H1 (cell line): ENCODE data around the gene LRPAP1. TPM values are rescaled to one million over a fixed set of nuclear protein-coding genes. Genes with fewer than 3 reads are reported as not detected.

Experiments used
- CTCF ChIA-PET: fragments of 300-600 bp; sonication (Branson Sonifier 250); formaldehyde crosslinking; loops from one replicate; lab custom pipeline; 2021; ENCODE audit not compliant: partially characterized antibody; lab: Charles Lee
- POLR2A ChIA-PET: fragments of 300-600 bp; sonication (Branson Sonifier 250); formaldehyde crosslinking; loops from one replicate; lab custom pipeline; 2021; ENCODE audit warnings: inconsistent platforms; ENCODE audit not compliant: partially characterized antibody; lab: Charles Lee
- DNase-seq, 2 experiments: peaks; one replicate each; pipeline versions ENCODE4 v3.0.0 to v3.0.0-alpha.2; 2010 to 2022; ENCODE audit warnings: low spot score in 2 of 2, low read depth in 1 of 2, mixed read lengths in 1 of 2
- FAIRE-seq: peaks from 2 replicates; lab custom pipeline; 2011; peaks lifted over from hg19 to GRCh38; lab: Jason Lieb, UNC
- H2AFZ ChIP-seq: 2 replicates; pipeline ENCODE4 v1.8.1; 2012; ENCODE audit warnings: low read length, inconsistent platforms
- H2AK5ac ChIP-seq: 2 replicates; pipeline ENCODE4 v1.6.1; 2013; ENCODE audit warnings: low read depth, low read length
- H2BK120ac ChIP-seq: replicated peaks from 2 replicates; pipeline ENCODE3; 2013; ENCODE audit warnings: low read depth, low read length, inconsistent platforms
- H2BK12ac ChIP-seq: 2 replicates; pipeline ENCODE4 v1.6.1; 2013; ENCODE audit warnings: low read depth, low read length
- H2BK15ac ChIP-seq: 2 replicates; pipeline ENCODE4 v1.6.1; 2013; ENCODE audit warnings: low read length
- H2BK20ac ChIP-seq: 2 replicates; pipeline ENCODE4 v1.6.1; 2013; ENCODE audit warnings: low read length
- H2BK5ac ChIP-seq: 2 replicates; pipeline ENCODE4 v1.6.1; 2013; ENCODE audit warnings: low read depth, low read length
- H3K14ac ChIP-seq: 2 replicates; pipeline ENCODE4 v1.6.1; 2013; ENCODE audit warnings: inconsistent platforms; ENCODE audit not compliant: insufficient read length
- H3K18ac ChIP-seq: 2 replicates; pipeline ENCODE4 v1.6.1; 2013; ENCODE audit warnings: low read length; ENCODE audit errors: extremely low read depth
- H3K23ac ChIP-seq: 2 replicates; pipeline ENCODE4 v1.6.1; 2013; ENCODE audit warnings: inconsistent platforms; ENCODE audit not compliant: insufficient read length
- H3K23me2 ChIP-seq: 2 replicates; pipeline ENCODE4 v1.6.1; 2013; ENCODE audit warnings: low read depth, low read length
- H3K27ac ChIP-seq: 2 replicates; pipeline ENCODE4 v1.6.1; 2011; ENCODE audit warnings: low read depth, low read length, inconsistent platforms
- H3K27me3 ChIP-seq, 4 experiments: replicated peaks in 1 of 4; 1 replicate in 1 of 4; 2 replicates in 3 of 4; pipeline versions ENCODE4 v1.6.1 to v1.8.1; 2011 to 2013; ENCODE audit warnings: low read length in 3 of 4, mild to moderate bottlenecking in 3 of 4, inconsistent platforms in 2 of 4, mixed read lengths in 2 of 4, moderate library complexity in 1 of 4; ENCODE audit not compliant: control insufficient read depth in 3 of 4, insufficient read depth in 3 of 4; ENCODE audit errors: extremely low read depth in 1 of 4
- H3K36me3 ChIP-seq, 4 experiments: 2 replicates each; pipeline versions ENCODE4 v1.6.1 to v1.8.1; 2011 to 2013; ENCODE audit warnings: mild to moderate bottlenecking in 4 of 4, low read length in 3 of 4, moderate library complexity in 2 of 4, control low read depth in 1 of 4, inconsistent platforms in 1 of 4; ENCODE audit not compliant: insufficient read depth in 4 of 4, control insufficient read depth in 2 of 4
- H3K4ac ChIP-seq: replicated peaks from 2 replicates; pipeline ENCODE3; 2013; ENCODE audit warnings: low read length, low read depth, mixed read lengths, inconsistent platforms; ENCODE audit not compliant: insufficient read length
- H3K4me1 ChIP-seq, 4 experiments: replicated peaks in 1 of 4; 1 replicate in 1 of 4; 2 replicates in 3 of 4; pipeline versions ENCODE4 v1.6.1 to v1.8.1; 2011 to 2013; ENCODE audit warnings: low read length in 3 of 4, inconsistent platforms in 2 of 4, mixed read lengths in 1 of 4; ENCODE audit not compliant: insufficient read depth in 4 of 4, control insufficient read depth in 3 of 4
- H3K4me2 ChIP-seq, 2 experiments: 2 replicates each; pipeline versions ENCODE4 v1.6.1 to v1.8.1; 2011 to 2013; ENCODE audit warnings: low read depth in 2 of 2, low read length in 2 of 2, control low read depth in 1 of 2, inconsistent platforms in 1 of 2, mild to moderate bottlenecking in 1 of 2; ENCODE audit not compliant: insufficient read depth in 1 of 2
- H3K4me3 ChIP-seq, 4 experiments: fragments of 200-600, 300-600 bp in 1 of 4; sonication (generic), shearing (Covaris generic), sonication (Bioruptor Twin) in 1 of 4; 2 replicates each; pipeline versions ENCODE4 v1.5.1 to v1.8.1; 2011 to 2016; ENCODE audit warnings: low read length in 4 of 4, low read depth in 3 of 4, control low read depth in 2 of 4, inconsistent platforms in 2 of 4, mild to moderate bottlenecking in 2 of 4, mixed read lengths in 1 of 4, moderate library complexity in 1 of 4; ENCODE audit not compliant: insufficient read depth in 2 of 4; ENCODE audit errors: extremely low read depth in 1 of 4
- H3K56ac ChIP-seq: replicated peaks from 2 replicates; pipeline ENCODE3; 2013; ENCODE audit warnings: low read depth, mild to moderate bottlenecking, mixed read lengths, low read length, inconsistent platforms; ENCODE audit not compliant: insufficient read length
- H3K79me1 ChIP-seq: 2 replicates; pipeline ENCODE4 v1.6.1; 2013; ENCODE audit warnings: low read depth, low read length, control low read depth
- H3K79me2 ChIP-seq, 2 experiments: 2 replicates each; pipeline versions ENCODE4 v1.6.1 to v1.8.1; 2012 to 2013; ENCODE audit warnings: low read length in 2 of 2, mild to moderate bottlenecking in 2 of 2, inconsistent platforms in 1 of 2; ENCODE audit not compliant: insufficient read depth in 2 of 2, control insufficient read depth in 1 of 2
- H3K9ac ChIP-seq, 4 experiments: replicated peaks in 1 of 4; 1 replicate in 1 of 4; 2 replicates in 3 of 4; pipeline versions ENCODE4 v1.6.1 to v1.8.1; 2011 to 2013; ENCODE audit warnings: low read depth in 3 of 4, low read length in 3 of 4, control low read depth in 2 of 4, mild to moderate bottlenecking in 2 of 4, moderate library complexity in 2 of 4, inconsistent platforms in 1 of 4; ENCODE audit errors: extremely low read depth in 1 of 4
- H3K9me3 ChIP-seq, 2 experiments: 2 replicates each; pipeline versions ENCODE4 v1.6.1 to v1.8.1; 2012 to 2013; ENCODE audit warnings: mild to moderate bottlenecking in 2 of 2, moderate library complexity in 2 of 2, control low read depth in 1 of 2, inconsistent platforms in 1 of 2, low read depth in 1 of 2, low read length in 1 of 2, mixed read lengths in 1 of 2; ENCODE audit not compliant: insufficient read depth in 2 of 2
- H4K20me1 ChIP-seq, 2 experiments: replicated peaks in 1 of 2; 2 replicates each; pipeline versions ENCODE3 to v1.8.1; 2011 to 2013; ENCODE audit warnings: inconsistent platforms in 2 of 2, low read length in 2 of 2, mild to moderate bottlenecking in 1 of 2; ENCODE audit not compliant: insufficient read depth in 2 of 2, control insufficient read depth in 1 of 2
- H4K5ac ChIP-seq: 2 replicates; pipeline ENCODE4 v1.6.1; 2013; ENCODE audit warnings: low read length, low read depth, mixed read lengths, inconsistent platforms; ENCODE audit not compliant: insufficient read length
- H4K8ac ChIP-seq: 2 replicates; pipeline ENCODE4 v1.8.0; 2013; ENCODE audit warnings: mild to moderate bottlenecking, moderate library complexity, low read length, inconsistent platforms; ENCODE audit not compliant: insufficient read depth; ENCODE audit errors: extremely low read depth
- H4K91ac ChIP-seq: replicated peaks from 2 replicates; pipeline ENCODE3; 2013; ENCODE audit warnings: low read length, mixed read lengths, inconsistent platforms; ENCODE audit not compliant: insufficient read length
- CEBPB ChIP-seq: IDR thresholded peaks from 2 replicates; pipeline ENCODE4 v1.6.1; 2012; ENCODE audit warnings: low read depth, low read length
- CTBP2 ChIP-seq: IDR thresholded peaks from 2 replicates; pipeline ENCODE4 v1.7.0; 2011; ENCODE audit warnings: borderline replicate concordance, mild to moderate bottlenecking, moderate library complexity, mixed read lengths, low read length; ENCODE audit not compliant: insufficient read depth, insufficient read length
- EGR1 ChIP-seq: IDR thresholded peaks from 2 replicates; pipeline ENCODE4 v1.6.1; 2011; ENCODE audit warnings: low read depth, low read length, borderline replicate concordance
- HDAC2 ChIP-seq, 2 experiments: fragments of 300-600 bp in 1 of 2; sonication (generic) in 1 of 2; IDR thresholded peaks; 2 replicates each; pipeline ENCODE4 v1.6.1; 2011 to 2012; ENCODE audit warnings: low read depth in 2 of 2, low read length in 2 of 2, mild to moderate bottlenecking in 2 of 2, moderate library complexity in 2 of 2, borderline replicate concordance in 1 of 2, inconsistent platforms in 1 of 2
- HDAC6 ChIP-seq: IDR thresholded peaks from one replicate; pipeline ENCODE4 v1.7.1; 2012; ENCODE audit warnings: low read depth, mild to moderate bottlenecking, inconsistent platforms, low read length, moderate library complexity
- KDM1A ChIP-seq: fragments of 200-600, 300-600 bp; sonication (generic); IDR thresholded peaks from 2 replicates; pipeline ENCODE4 v1.7.1; 2016; ENCODE audit warnings: mild to moderate bottlenecking, low read length, borderline replicate concordance
- KDM4A ChIP-seq: IDR thresholded peaks from one replicate; pipeline ENCODE4 v1.7.1; 2012; ENCODE audit warnings: low read depth, mild to moderate bottlenecking, moderate library complexity, low read length, inconsistent platforms; ENCODE audit not compliant: severe bottlenecking
- RAD21 ChIP-seq, 2 experiments: IDR thresholded peaks in 1 of 2; conservative IDR thresholded peaks in 1 of 2; 2 replicates each; pipeline ENCODE4 v1.6.1; 2011; ENCODE audit warnings: low read depth in 2 of 2, low read length in 2 of 2, improper control_type of control experiment in 1 of 2, inconsistent platforms in 1 of 2, mild to moderate bottlenecking in 1 of 2, moderate library complexity in 1 of 2
- SP1 ChIP-seq: IDR thresholded peaks from 2 replicates; pipeline ENCODE4 v1.6.1; 2011; ENCODE audit warnings: low read depth, low read length
- YY1 ChIP-seq: IDR thresholded peaks from 2 replicates; pipeline ENCODE4 v1.6.1; 2011; ENCODE audit warnings: low read depth, mild to moderate bottlenecking, low read length
- WGBS, 2 experiments: shearing (Covaris generic) in 1 of 2; methylation state at CpG; one replicate each; pipeline versions ENCODE4 v1.1.6 to v1.1.7; 2013 to 2015; ENCODE audit warnings: low lambda C conversion rate in 2 of 2, mixed read lengths in 2 of 2, inconsistent platforms in 1 of 2, low coverage in 1 of 2, missing lambda C conversion rate in 1 of 2; ENCODE audit not compliant: insufficient replicate concordance in 2 of 2, insufficient coverage in 1 of 2, insufficient read length in 1 of 2; ENCODE audit errors: extremely low coverage in 1 of 2, missing lambda C conversion rate in 1 of 2; 5-methylcytosine and 5-hydroxymethylcytosine counted together
- polyA plus RNA-seq, 7 experiments: library from polyadenylated mRNA; depleted of rRNA in 3 of 7; stranded (reverse) in 5 of 7; unstranded in 2 of 7; fragments of >200 nt in 5 of 7; fragments of 200-250 nt in 2 of 7; gene quantifications; 1 replicate in 5 of 7; 2 replicates in 1 of 7; 4 replicates in 1 of 7; pipeline versions ENCODE4 v1.2.1 to v1.2.3, GENCODE V29; 2011 to 2013; ENCODE audit warnings: missing spikeins in 2 of 7, mixed read lengths in 2 of 7
- total RNA-seq: library from RNA; stranded (reverse); fragmentation: NEBNext Ultra II Directional; extraction: Animal tissue kit (Norgen Biotek cat#: 25700); gene quantifications from 2 replicates; pipeline ENCODE4 v1.2.1, GENCODE V29; 2021
- TF ChIP-seq, protein P1 (sequence below): IDR thresholded peaks from 2 replicates; pipeline ENCODE4 v1.6.1; 2012; ENCODE audit warnings: inconsistent platforms

LRPAP1 gene
- total and polyA plus RNA-seq, 2 of the 8 experiments (the other 6 are each of a cell fraction or from before 2014, with no cell fraction given), result 31.1 to 101 TPM

DNA sequence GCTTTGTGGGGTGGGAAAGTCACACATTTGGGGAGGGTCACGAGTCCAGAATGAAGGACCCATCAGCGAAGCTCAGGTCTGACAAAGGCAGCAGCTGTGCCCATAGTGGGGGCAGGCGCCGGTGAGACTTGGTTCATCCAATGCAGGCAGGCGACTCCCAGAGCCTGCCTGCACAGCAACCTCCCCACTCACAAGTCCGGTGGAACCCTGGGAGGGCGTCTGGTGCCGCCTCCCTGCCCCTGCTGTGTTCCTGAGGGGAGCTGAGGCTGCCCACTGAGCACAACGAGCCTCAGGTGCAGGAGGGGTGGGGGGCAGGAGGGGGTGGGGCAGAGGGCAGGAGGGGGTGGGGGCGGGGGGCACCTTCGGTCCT is 13.7 kb downstream of the LRPAP1 start:
- WGBS, 2 experiments, result 92% methylated on average over 8 of the region's 11 CpGs; no CpG with 5 or more reads in 1 of the 2 experiments
- no peaks in the 10 kb centered on the region for H3K9me3 ChIP-seq
- H3K27me3 ChIP-seq, result no peaks in the 10 kb centered on the region
- H3K23me2 ChIP-seq, result no peaks in the 10 kb centered on the region
- peaks cover 4 to 38% of the 10 kb centered on the region in 2 experiments for H4K20me1 ChIP-seq
- no peak overlapping the region for H2BK20ac ChIP-seq
- no peak overlapping the region for H3K14ac ChIP-seq
- CTCF ChIA-PET, result interaction anchor here (0.9 to 1.2 kb wide), 3 partner anchors 13 to 265 kb away, joined by 3 read pairs; no protein-coding TSS in a partner anchor
- no peak overlapping the region for H3K56ac ChIP-seq
- no peak overlapping the region for H4K91ac ChIP-seq
- H3K36me3 ChIP-seq, result peaks cover 17 to 68% (median 39%) of the 10 kb centered on the region in 4 experiments; a peak in 7 of 8 replicates
- H2BK12ac ChIP-seq, result no peak overlapping the region
- no peak overlapping the region for H2BK5ac ChIP-seq
- no peak overlapping the region for H2AFZ ChIP-seq
- H3K4me2 ChIP-seq, result no peak overlapping the region
- H3K79me1 ChIP-seq, result no peaks in the 10 kb centered on the region
- 0 out of 7 replicates have a peak, but pooled peaks cover 0 to 2% (median under 1%) of the 10 kb centered on the region in 4 experiments for H3K4me1 ChIP-seq
- H4K8ac ChIP-seq, result no peak overlapping the region
- H3K9ac ChIP-seq, result no peak overlapping the region
- H2BK120ac ChIP-seq, result no peak overlapping the region
- no peak for DNase-seq
- no peak for FAIRE-seq
- H3K79me2 ChIP-seq, result no peaks in the 10 kb centered on the region
- POLR2A ChIA-PET, result interaction anchor here (2.3 kb wide), 1 partner anchor 13 kb away, joined by 9 read pairs; no protein-coding TSS in a partner anchor
- no peak overlapping the region for H3K4me3 ChIP-seq
- H2AK5ac ChIP-seq, result no peak overlapping the region
- H3K27ac ChIP-seq, result no peak overlapping the region
- H2BK15ac ChIP-seq, result no peak overlapping the region
- no peak overlapping the region for H4K5ac ChIP-seq
- H3K4ac ChIP-seq, result no peak overlapping the region
- no peak overlapping the region for H3K18ac ChIP-seq
- no peak overlapping the region for H3K23ac ChIP-seq
- TF ChIP-seq CEBPB (no peak), CTBP2 (no peak), KDM4A (no peak), KDM1A (no peak), EGR1 (no peak), HDAC6 (no peak), RAD21 (IDR thresholded peaks at IDR 0.05 in 1 of 2, conservative IDR thresholded peaks at IDR 0.05 in 1 of 2; ENCODE audit: low read depth in 2 of 2, low read length in 2 of 2) (no peak), YY1 (no peak), HDAC2 (IDR thresholded peaks at IDR 0.05; ENCODE audit: borderline replicate concordance in 1 of 2, low read depth in 2 of 2, low read length in 2 of 2) (no peak), SP1 (no peak)
- TF ChIP-seq, protein P1, sequence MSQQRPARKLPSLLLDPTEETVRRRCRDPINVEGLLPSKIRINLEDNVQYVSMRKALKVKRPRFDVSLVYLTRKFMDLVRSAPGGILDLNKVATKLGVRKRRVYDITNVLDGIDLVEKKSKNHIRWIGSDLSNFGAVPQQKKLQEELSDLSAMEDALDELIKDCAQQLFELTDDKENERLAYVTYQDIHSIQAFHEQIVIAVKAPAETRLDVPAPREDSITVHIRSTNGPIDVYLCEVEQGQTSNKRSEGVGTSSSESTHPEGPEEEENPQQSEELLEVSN, result no peak
